ENCODE data around the gene CPN2. TPM values are rescaled to one million over a fixed set of nuclear protein-coding genes. Genes with fewer than 3 reads are reported as not detected.
A peak's percentile ranks its signal among the peaks of the same experiment; 100 is the strongest.

Gene CPN2
- total and polyA plus RNA-seq, 10 of the 15 experiments (the other 5 are each of a cell fraction or from before 2014, with no cell fraction given) = not detected

DNA sequence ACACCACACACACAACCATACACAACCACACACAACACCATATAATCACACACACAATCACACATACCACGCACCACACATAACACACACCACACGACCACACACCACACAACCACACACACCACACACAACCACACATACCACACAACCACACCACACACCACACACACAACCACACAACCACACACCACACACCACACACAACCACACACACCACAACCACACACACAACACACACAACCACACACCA lies 24.2 kb downstream of the CPN2 start:
- Histone ChIP-seq H3K9me3 (replicated peaks; ENCODE audit: control insufficient read depth, insufficient read depth, low read length) (peaks cover 3% of the 10 kb centered on the region; the same call in 2 of the 3 replicates), H3K4me2 (ENCODE audit: control insufficient read depth, insufficient read depth) (no peak overlapping the region), H2AFZ (ENCODE audit: control insufficient read depth, low read depth, low read length) (no peak overlapping the region), H4K20me1 (ENCODE audit: control insufficient read depth, insufficient read depth) (no peaks in the 10 kb centered on the region), H3K27ac (ENCODE audit: control insufficient read depth, insufficient read depth) (no peak overlapping the region), H3K9ac (ENCODE audit: control insufficient read depth, insufficient read depth, low read length) (no peak overlapping the region), H3K4me3 (no peak overlapping the region), H3K36me3 (ENCODE audit: control insufficient read depth in 2 of 2, insufficient read depth in 2 of 2, low read length in 1 of 2) (no peaks in the 10 kb centered on the region), H3K4me1 (ENCODE audit: control insufficient read depth, insufficient read depth, low read length) (peaks cover 3% of the 10 kb centered on the region; the same call in 1 of the 2 replicates), H3K79me2 (ENCODE audit: control insufficient read depth, insufficient read depth, low read length) (no peaks in the 10 kb centered on the region), H3K27me3 (replicated peaks in 1 of 2; ENCODE audit: control insufficient read depth in 2 of 2, insufficient read depth in 2 of 2, low read length in 1 of 2) (no peaks in the 10 kb centered on the region)
- intact Hi-C loops (cut with micrococcal nuclease; ENCODE audit: unreplicated experiment) (no loop called here), in situ Hi-C loops (cut with MboI) (no loop called here)
- 75% methylated on average over 2 of the region's 2 CpGs for WGBS (ENCODE audit: insufficient coverage, insufficient replicate concordance, low lambda C conversion rate, missing lambda C conversion rate)
- ChIA-PET RAD21 (ENCODE audit: unreplicated experiment) (no interaction called here), CTCF (no interaction called here), POLR2A (no interaction called here), SMC1A (ENCODE audit: uncharacterized antibody, unreplicated experiment) (no interaction called here)
- ATAC-seq = no peak
- BruUV-seq (replicated peaks) = no TSS peak
- no peak for DNase-seq (ENCODE audit: low read depth, low spot score)
- no peak for FAIRE-seq
- TF ChIP-seq MXI1 (IDR thresholded peaks at IDR 0.05; ENCODE audit: low read depth, low read length) = no peak
- no peak for TF ChIP-seq RBBP5 (conservative IDR thresholded peaks at IDR 0.05)
- TF ChIP-seq BHLHE40 (IDR thresholded peaks at IDR 0.05; ENCODE audit: borderline replicate concordance in 1 of 2, low read depth in 2 of 2, low read length in 1 of 2) = no peak
- TF ChIP-seq, protein P1, sequence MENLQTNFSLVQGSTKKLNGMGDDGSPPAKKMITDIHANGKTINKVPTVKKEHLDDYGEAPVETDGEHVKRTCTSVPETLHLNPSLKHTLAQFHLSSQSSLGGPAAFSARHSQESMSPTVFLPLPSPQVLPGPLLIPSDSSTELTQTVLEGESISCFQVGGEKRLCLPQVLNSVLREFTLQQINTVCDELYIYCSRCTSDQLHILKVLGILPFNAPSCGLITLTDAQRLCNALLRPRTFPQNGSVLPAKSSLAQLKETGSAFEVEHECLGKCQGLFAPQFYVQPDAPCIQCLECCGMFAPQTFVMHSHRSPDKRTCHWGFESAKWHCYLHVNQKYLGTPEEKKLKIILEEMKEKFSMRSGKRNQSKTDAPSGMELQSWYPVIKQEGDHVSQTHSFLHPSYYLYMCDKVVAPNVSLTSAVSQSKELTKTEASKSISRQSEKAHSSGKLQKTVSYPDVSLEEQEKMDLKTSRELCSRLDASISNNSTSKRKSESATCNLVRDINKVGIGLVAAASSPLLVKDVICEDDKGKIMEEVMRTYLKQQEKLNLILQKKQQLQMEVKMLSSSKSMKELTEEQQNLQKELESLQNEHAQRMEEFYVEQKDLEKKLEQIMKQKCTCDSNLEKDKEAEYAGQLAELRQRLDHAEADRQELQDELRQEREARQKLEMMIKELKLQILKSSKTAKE (IDR thresholded peaks at IDR 0.05; ENCODE audit: low read depth, poor library complexity, severe bottlenecking) = no peak
- TF ChIP-seq CHD2 (IDR thresholded peaks at IDR 0.05; ENCODE audit: borderline replicate concordance, low read depth, low read length) = no peak
- TF ChIP-seq, protein P2, sequence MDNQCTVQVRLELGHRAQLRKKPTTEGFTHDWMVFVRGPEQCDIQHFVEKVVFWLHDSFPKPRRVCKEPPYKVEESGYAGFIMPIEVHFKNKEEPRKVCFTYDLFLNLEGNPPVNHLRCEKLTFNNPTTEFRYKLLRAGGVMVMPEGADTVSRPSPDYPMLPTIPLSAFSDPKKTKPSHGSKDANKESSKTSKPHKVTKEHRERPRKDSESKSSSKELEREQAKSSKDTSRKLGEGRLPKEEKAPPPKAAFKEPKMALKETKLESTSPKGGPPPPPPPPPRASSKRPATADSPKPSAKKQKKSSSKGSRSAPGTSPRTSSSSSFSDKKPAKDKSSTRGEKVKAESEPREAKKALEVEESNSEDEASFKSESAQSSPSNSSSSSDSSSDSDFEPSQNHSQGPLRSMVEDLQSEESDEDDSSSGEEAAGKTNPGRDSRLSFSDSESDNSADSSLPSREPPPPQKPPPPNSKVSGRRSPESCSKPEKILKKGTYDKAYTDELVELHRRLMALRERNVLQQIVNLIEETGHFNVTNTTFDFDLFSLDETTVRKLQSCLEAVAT (IDR thresholded peaks at IDR 0.05) = 0 out of 2 replicates have a peak, but pooled peaks have one; percentile 58
- TF ChIP-seq, protein P3, sequence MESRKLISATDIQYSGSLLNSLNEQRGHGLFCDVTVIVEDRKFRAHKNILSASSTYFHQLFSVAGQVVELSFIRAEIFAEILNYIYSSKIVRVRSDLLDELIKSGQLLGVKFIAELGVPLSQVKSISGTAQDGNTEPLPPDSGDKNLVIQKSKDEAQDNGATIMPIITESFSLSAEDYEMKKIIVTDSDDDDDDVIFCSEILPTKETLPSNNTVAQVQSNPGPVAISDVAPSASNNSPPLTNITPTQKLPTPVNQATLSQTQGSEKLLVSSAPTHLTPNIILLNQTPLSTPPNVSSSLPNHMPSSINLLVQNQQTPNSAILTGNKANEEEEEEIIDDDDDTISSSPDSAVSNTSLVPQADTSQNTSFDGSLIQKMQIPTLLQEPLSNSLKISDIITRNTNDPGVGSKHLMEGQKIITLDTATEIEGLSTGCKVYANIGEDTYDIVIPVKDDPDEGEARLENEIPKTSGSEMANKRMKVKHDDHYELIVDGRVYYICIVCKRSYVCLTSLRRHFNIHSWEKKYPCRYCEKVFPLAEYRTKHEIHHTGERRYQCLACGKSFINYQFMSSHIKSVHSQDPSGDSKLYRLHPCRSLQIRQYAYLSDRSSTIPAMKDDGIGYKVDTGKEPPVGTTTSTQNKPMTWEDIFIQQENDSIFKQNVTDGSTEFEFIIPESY (IDR thresholded peaks at IDR 0.05) = no peak
- TF ChIP-seq NBN (IDR thresholded peaks at IDR 0.05) = 0 out of 2 replicates have a peak, but pooled peaks have one; percentile 13
- peak; percentile 47; the same call in 1 of the 2 replicates for TF ChIP-seq RUNX3 (IDR thresholded peaks at IDR 0.05; ENCODE audit: low read length)
- TF ChIP-seq, protein P4, sequence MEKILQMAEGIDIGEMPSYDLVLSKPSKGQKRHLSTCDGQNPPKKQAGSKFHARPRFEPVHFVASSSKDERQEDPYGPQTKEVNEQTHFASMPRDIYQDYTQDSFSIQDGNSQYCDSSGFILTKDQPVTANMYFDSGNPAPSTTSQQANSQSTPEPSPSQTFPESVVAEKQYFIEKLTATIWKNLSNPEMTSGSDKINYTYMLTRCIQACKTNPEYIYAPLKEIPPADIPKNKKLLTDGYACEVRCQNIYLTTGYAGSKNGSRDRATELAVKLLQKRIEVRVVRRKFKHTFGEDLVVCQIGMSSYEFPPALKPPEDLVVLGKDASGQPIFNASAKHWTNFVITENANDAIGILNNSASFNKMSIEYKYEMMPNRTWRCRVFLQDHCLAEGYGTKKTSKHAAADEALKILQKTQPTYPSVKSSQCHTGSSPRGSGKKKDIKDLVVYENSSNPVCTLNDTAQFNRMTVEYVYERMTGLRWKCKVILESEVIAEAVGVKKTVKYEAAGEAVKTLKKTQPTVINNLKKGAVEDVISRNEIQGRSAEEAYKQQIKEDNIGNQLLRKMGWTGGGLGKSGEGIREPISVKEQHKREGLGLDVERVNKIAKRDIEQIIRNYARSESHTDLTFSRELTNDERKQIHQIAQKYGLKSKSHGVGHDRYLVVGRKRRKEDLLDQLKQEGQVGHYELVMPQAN (conservative IDR thresholded peaks at IDR 0.05) = no peak
- TF ChIP-seq ZNF384 (IDR thresholded peaks at IDR 0.05; ENCODE audit: borderline replicate concordance, low read depth, low read length) = no peak
- TF ChIP-seq, protein P5, sequence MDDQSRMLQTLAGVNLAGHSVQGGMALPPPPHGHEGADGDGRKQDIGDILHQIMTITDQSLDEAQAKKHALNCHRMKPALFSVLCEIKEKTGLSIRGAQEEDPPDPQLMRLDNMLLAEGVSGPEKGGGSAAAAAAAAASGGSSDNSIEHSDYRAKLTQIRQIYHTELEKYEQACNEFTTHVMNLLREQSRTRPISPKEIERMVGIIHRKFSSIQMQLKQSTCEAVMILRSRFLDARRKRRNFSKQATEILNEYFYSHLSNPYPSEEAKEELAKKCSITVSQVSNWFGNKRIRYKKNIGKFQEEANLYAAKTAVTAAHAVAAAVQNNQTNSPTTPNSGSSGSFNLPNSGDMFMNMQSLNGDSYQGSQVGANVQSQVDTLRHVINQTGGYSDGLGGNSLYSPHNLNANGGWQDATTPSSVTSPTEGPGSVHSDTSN (IDR thresholded peaks at IDR 0.05; ENCODE audit: insufficient replicate concordance, low read depth, low read length) = no peak
- TF ChIP-seq MYC (IDR thresholded peaks at IDR 0.05; ENCODE audit: insufficient read depth, insufficient read length, insufficient replicate concordance, low read length, severe bottlenecking) = no peak
